Retinal pigment epithelial cell (primary cell): Measurements from ENCODE around the gene TBCA.

Experiments
- DNase-seq: peaks from one replicate; pipeline ENCODE4 v3.0.0-alpha.2; 2010; ENCODE audit warnings: low read depth
- H3K4me3 ChIP-seq: 2 replicates; pipeline ENCODE4 v1.5.1; 2011; ENCODE audit warnings: mild to moderate bottlenecking, low read length, control low read depth, moderate library complexity
- TF ChIP-seq, protein P1 (sequence below): conservative IDR thresholded peaks from 2 replicates; pipeline ENCODE4 v1.5.1; 2011; ENCODE audit warnings: low read depth, low read length, control low read depth, inconsistent platforms

Gene TBCA

DNA sequence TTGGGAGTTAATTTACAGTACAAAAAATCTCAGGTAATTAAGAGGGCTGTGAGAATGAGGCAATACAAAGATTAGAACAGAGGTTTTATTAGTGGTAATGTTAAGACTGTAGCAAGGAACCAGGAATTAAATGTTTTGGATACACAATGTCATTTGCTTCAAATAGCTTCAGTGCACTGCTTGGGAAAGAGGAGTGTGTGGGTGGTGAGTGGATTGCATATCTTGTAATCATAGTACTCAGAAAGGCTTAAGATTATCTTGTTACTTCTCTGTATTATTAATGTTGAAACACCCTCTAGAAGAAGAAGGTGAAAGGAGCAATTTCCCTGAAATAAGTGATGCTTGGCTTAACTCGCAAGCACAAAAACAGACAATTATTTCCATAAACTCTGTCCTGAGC lies 21.0 kb upstream of the TBCA start:
- H3K4me3 ChIP-seq, result no peak overlapping the region
- TF ChIP-seq, protein P1, sequence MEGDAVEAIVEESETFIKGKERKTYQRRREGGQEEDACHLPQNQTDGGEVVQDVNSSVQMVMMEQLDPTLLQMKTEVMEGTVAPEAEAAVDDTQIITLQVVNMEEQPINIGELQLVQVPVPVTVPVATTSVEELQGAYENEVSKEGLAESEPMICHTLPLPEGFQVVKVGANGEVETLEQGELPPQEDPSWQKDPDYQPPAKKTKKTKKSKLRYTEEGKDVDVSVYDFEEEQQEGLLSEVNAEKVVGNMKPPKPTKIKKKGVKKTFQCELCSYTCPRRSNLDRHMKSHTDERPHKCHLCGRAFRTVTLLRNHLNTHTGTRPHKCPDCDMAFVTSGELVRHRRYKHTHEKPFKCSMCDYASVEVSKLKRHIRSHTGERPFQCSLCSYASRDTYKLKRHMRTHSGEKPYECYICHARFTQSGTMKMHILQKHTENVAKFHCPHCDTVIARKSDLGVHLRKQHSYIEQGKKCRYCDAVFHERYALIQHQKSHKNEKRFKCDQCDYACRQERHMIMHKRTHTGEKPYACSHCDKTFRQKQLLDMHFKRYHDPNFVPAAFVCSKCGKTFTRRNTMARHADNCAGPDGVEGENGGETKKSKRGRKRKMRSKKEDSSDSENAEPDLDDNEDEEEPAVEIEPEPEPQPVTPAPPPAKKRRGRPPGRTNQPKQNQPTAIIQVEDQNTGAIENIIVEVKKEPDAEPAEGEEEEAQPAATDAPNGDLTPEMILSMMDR, result no peak
- DNase-seq, result peak; percentile 24

DNA sequence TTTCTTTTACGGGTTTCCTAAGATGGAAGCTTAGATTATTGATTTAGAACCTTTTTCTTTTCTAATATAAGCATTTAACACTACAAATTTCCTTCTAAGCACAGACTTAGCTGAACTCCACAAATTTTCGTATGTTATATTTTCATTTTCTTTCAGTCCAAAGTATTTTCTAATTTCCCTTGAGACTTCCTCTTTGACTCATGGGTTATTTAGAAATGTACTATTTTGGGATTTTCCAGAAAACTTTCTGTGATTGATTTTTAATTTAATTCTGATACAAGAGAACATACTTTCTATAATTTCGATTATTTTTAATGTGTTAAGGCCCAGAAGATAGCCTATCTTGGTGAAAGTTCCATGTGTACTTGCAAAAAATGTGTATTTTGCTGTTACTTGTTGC lies 19.7 kb upstream of the TBCA start:
- TF ChIP-seq, protein P1, result no peak
- H3K4me3 ChIP-seq, result no peak overlapping the region

DNA sequence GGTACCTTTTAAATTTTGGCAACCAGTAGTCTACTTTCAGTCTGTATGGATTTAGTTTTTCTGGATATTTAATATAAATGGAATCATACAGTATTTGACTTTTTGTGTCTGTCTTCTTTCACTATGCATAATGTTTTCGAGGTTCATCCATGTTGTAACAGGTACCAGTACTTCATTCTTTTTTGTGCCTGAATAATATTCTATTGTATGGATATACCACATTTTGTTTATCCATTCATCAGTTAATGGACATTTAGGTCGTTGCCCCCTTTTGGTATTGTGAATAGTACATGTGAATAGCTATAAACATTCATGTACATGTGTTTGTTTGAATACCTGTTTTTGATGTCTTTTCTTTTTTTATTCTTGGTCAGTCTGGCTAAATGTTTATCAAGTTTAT lies 19.1 kb upstream of the TBCA start:
- no peak for DNase-seq
- TF ChIP-seq, protein P1, result no peak

More for the DNA sequence above, 19.7 kb upstream of the TBCA start:
- no peak for DNase-seq

DNA sequence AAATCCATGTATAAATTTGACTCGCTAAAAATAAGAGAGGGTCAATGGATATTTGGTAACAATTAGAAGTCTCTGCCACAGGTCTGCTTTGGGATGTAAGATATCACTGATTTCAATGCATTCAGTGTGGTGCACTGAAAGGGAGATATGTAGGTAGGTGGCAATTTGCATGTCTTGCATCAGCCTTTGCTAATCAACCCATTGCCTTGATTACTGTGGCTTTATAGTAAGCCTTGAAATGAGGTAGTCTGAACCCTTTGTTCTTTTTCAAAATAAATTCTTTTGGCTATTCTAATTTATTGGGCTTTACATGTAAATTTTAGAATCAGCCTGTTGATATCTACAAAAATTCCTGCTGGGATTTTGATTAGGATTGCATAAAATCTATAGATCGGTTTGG lies 15.8 kb upstream of the TBCA start:
- TF ChIP-seq, protein P1, result no peak
- no peak for DNase-seq
- no peak overlapping the region for H3K4me3 ChIP-seq

More for the DNA sequence above, 19.1 kb upstream of the TBCA start:
- no peak overlapping the region for H3K4me3 ChIP-seq

DNA sequence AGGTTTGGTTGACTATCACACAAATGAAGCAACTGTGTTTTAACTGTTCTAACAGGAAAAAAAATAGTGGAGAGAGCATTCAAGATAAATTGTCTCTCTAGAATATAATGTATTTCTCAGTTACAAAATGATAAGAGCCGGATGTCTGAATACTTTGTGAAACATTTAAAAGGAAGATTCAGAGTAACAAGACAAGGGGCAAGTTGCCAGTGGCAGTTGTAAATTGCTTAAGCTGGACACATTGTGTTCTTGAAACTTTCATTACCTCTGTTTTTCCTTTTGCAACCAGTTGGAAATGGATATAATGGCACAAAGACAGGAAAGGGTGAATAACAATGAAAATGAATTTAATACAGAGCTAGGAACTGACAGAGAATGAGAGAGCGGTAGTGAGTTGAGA lies 15.2 kb upstream of the TBCA start:
- H3K4me3 ChIP-seq, result no peak overlapping the region
- no peak for DNase-seq
- TF ChIP-seq, protein P1, result no peak

DNA sequence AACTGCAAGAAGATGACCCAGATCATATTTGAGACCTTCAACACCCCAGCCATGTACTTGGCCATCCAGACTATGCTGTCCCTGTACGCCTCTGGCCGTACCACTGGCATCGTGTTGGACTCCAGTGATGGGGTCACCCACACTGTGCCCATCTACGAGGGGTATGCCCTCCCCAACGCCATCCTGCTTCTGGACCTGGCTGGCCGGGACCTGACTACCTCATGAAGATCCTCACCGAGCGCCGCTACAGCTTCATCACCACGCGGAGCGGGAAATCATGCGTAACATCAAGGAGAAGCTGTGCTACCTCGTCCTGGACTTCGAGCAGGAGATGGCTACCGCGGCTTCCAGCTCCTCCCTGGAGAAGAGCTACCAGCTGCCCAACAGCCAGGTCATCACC lies 9.1 kb upstream of the TBCA start:
- DNase-seq, result no peak
- TF ChIP-seq, protein P1, result no peak

DNA sequence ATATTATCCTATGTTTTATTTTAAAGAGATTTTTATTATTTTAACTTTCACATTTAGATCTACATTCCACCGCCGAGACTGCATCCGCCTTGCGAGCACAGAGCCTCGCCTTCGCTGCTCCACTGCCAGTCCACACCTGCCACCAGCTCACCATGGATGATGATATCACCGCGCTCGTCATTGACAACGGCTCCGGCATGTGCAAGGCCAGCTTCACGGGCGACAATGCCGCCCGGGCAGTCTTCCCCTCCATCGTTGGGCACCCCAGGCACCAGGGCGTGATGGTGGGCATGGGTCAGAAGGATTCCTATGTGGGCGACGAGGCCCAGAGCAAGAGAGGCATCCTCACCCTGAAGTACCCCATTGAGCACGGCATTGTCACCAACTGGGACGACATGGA lies 8.6 kb upstream of the TBCA start:
- no peak for DNase-seq
- no peak overlapping the region for H3K4me3 ChIP-seq
- TF ChIP-seq, protein P1, result no peak

More for the DNA sequence above, 9.1 kb upstream of the TBCA start:
- H3K4me3 ChIP-seq, result no peak overlapping the region
